GM12891 (cell line): ENCODE data around the gene LRRC7.

Experiments used
- PAX5 ChIP-seq: IDR thresholded peaks from 2 replicates; pipeline ENCODE4 v1.6.1; 2011; ENCODE audit warnings: low read length, moderate library complexity, mild to moderate bottlenecking; ENCODE audit not compliant: insufficient read depth, severe bottlenecking
- POLR2A ChIP-seq: IDR thresholded peaks from 2 replicates; pipeline ENCODE4 v1.6.1; 2011; ENCODE audit warnings: low read depth, low read length, control low read depth
- POLR2AphosphoS5 ChIP-seq: IDR thresholded peaks from 2 replicates; pipeline ENCODE4 v1.6.1; 2011; ENCODE audit warnings: low read depth, low read length, control low read depth
- TAF1 ChIP-seq: IDR thresholded peaks from 2 replicates; pipeline ENCODE4 v1.6.1; 2011; ENCODE audit warnings: low read depth, low read length, control low read depth

DNA sequence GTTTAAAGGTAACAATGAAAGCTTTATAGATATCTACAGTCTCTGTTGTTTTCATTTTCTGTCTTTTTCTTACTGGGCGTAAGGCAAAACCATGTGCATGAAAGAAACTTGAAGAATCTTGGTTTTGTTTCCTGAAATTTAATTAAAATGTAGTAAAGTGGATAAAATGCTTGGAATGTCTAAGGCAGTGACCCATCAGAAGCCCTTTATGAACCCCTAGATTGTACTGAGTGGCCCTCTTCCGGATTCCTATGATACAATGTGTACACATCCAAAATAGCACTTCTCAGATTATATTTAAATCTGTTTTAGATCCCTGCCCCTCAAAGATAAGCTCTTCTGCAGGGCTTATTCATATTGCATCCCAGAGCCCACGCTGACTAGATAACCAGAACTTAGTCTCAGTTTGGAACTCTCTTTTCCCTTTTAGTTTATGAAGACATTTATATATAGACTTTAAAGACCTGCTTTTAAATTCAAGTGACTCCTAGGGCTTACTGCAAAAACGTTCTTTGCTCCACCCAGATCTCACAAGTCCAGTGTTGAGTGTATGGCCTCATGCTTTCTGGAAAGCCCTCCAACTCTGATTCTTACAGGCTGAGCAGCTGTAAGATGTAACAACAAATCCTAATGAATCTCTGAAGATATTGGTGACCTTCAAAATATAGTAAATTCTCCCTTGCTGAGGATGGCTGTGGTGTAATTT, 142.9 kb downstream of the LRRC7 start:
- TF ChIP-seq POLR2A (no peak), TAF1 (no peak), POLR2AphosphoS5 (no peak), PAX5 (no peak)
